K562 (cell line): ENCODE measurements around the gene COL9A3. TPM values are rescaled to one million over a fixed set of nuclear protein-coding genes. Genes with fewer than 3 reads are reported as not detected.

Experiments
- CEBPG ChIP-seq, 3 experiments: fragments of 200-800 bp in 1 of 3; sonication (Bioruptor generic) in 1 of 3; sonication (generic) in 1 of 3; formaldehyde crosslinking in 1 of 3; IDR thresholded peaks in 2 of 3; conservative IDR thresholded peaks in 1 of 3; 2 replicates each; pipeline versions ENCODE4 v1.6.1 to v1.8.0; 2016 to 2022; ENCODE audit warnings: missing compliant biosample characterization in 2 of 3, missing genetic modification characterization in 2 of 3, mild to moderate bottlenecking in 1 of 3, missing genetic modification reagents in 1 of 3
- GABPB1 ChIP-seq: sonication (generic); formaldehyde crosslinking; IDR thresholded peaks from 2 replicates; pipeline ENCODE4 v1.8.0; 2022; ENCODE audit warnings: mild to moderate bottlenecking, missing genetic modification reagents
- HMGN3 ChIP-seq: IDR thresholded peaks from 2 replicates; pipeline ENCODE4 v1.6.1; 2011; ENCODE audit warnings: borderline replicate concordance, low read depth, mild to moderate bottlenecking, mixed read lengths, low read length; ENCODE audit not compliant: insufficient read length; ENCODE audit errors: extremely low read depth
- JUND ChIP-seq, 2 experiments: IDR thresholded peaks; 2 replicates in 1 of 2; 3 replicates in 1 of 2; pipeline ENCODE4 v1.6.1; 2011; ENCODE audit warnings: borderline replicate concordance in 2 of 2, low read depth in 2 of 2, low read length in 2 of 2, improper control_type of control experiment in 1 of 2, missing biosample characterization in 1 of 2, missing genetic modification characterization in 1 of 2, missing genetic modification reagents in 1 of 2
- MEIS2 ChIP-seq: fragments of 450-650 bp; IDR thresholded peaks from 2 replicates; pipeline ENCODE4 v1.6.1; 2014; ENCODE audit warnings: mild to moderate bottlenecking; ENCODE audit not compliant: partially characterized antibody
- NCOA6 ChIP-seq: fragments of 450-650 bp; IDR thresholded peaks from 2 replicates; pipeline ENCODE4 v1.6.1; 2017; ENCODE audit warnings: mild to moderate bottlenecking
- NFRKB ChIP-seq: fragments of 450-650 bp; IDR thresholded peaks from 2 replicates; pipeline ENCODE4 v1.6.1; 2016; ENCODE audit warnings: low read depth
- SRF ChIP-seq, 2 experiments: fragments of 250-450, 450-650 bp in 1 of 2; sonication (Bioruptor Pico) in 1 of 2; sonication (generic) in 1 of 2; formaldehyde crosslinking; IDR thresholded peaks; 2 replicates each; pipeline versions ENCODE4 v1.5.0 to v1.5.1; 2020 to 2022; ENCODE audit warnings: mild to moderate bottlenecking in 1 of 2, missing genetic modification reagents in 1 of 2
- STAT5A ChIP-seq: IDR thresholded peaks from 2 replicates; pipeline ENCODE4 v1.6.1; 2012; ENCODE audit warnings: low read length, inconsistent platforms, borderline replicate concordance
- ZBTB17 ChIP-seq: fragments of 450-650 bp; formaldehyde crosslinking; IDR thresholded peaks from 2 replicates; pipeline ENCODE4 v1.4.0; 2020; ENCODE audit warnings: mild to moderate bottlenecking
- ZFP30 ChIP-seq: fragments of 250-450 bp; sonication (Bioruptor Pico); IDR thresholded peaks from 2 replicates; pipeline ENCODE4 v1.8.0; 2022; ENCODE audit warnings: moderate library complexity, mild to moderate bottlenecking, inconsistent platforms, borderline replicate concordance
- ZFX ChIP-seq: sonication (generic); formaldehyde crosslinking; IDR thresholded peaks from 2 replicates; pipeline ENCODE4 v1.8.0; 2022; ENCODE audit warnings: mild to moderate bottlenecking, missing genetic modification reagents, moderate library complexity
- polyA plus RNA-seq, 8 experiments: library from polyadenylated mRNA; depleted of rRNA in 4 of 8; stranded (reverse) in 5 of 8; unstranded in 3 of 8; fragments of >200 nt; fragmentation: Nextera tagmentation in 2 of 8; fragmentation: Illumina TruSeq in 1 of 8; extraction: Ambion mirVana in 2 of 8; extraction: Trizol in 1 of 8; gene quantifications; 2 replicates each; pipeline versions ENCODE4 v1.2.1 to v1.2.3, GENCODE V29; 2011 to 2014; ENCODE audit warnings: inconsistent platforms in 1 of 8, missing spikeins in 1 of 8
- total RNA-seq, 7 experiments: library from RNA; depleted of rRNA in 6 of 7; stranded (reverse); fragments of >200 nt in 6 of 7; fragmentation: Illumina TruSeq in 2 of 7; extraction: Trizol in 2 of 7; gene quantifications; 2 replicates each; pipeline versions ENCODE4 v1.2.1 to v1.2.3, GENCODE V29; 2011 to 2021; ENCODE audit warnings: low replicate concordance in 1 of 7
- TF ChIP-seq, protein P1 (sequence below): sonication (generic); formaldehyde crosslinking; IDR thresholded peaks from 2 replicates; pipeline ENCODE4 v1.8.0; 2022; ENCODE audit warnings: missing genetic modification reagents, mild to moderate bottlenecking, borderline replicate concordance
- TF ChIP-seq, protein P2 (sequence below), 2 experiments: fragments of 450-650 bp in 1 of 2; IDR thresholded peaks; 2 replicates each; pipeline ENCODE4 v1.6.1; 2011 to 2017; ENCODE audit warnings: low read depth in 2 of 2, antibody characterized with exemption in 1 of 2, borderline replicate concordance in 1 of 2, low read length in 1 of 2, mild to moderate bottlenecking in 1 of 2, mixed read lengths in 1 of 2; ENCODE audit not compliant: control insufficient read depth in 1 of 2
- TF ChIP-seq, protein P3 (sequence below): fragments of 450-650 bp; formaldehyde crosslinking; IDR thresholded peaks from 2 replicates; pipeline ENCODE4 v1.4.0; 2022; ENCODE audit warnings: missing genetic modification characterization
- TF ChIP-seq, protein P4 (sequence below): fragments of 450-650 bp; IDR thresholded peaks from 2 replicates; pipeline ENCODE4 v1.6.1; 2014; ENCODE audit warnings: low read depth, mild to moderate bottlenecking, moderate library complexity, borderline replicate concordance

Gene COL9A3
- total and polyA plus RNA-seq, 9 of the 15 experiments (the other 6 are each of a cell fraction or from before 2014, with no cell fraction given) = 0.14 to 3.6 (median 0.88) TPM; not detected in 1

DNA sequence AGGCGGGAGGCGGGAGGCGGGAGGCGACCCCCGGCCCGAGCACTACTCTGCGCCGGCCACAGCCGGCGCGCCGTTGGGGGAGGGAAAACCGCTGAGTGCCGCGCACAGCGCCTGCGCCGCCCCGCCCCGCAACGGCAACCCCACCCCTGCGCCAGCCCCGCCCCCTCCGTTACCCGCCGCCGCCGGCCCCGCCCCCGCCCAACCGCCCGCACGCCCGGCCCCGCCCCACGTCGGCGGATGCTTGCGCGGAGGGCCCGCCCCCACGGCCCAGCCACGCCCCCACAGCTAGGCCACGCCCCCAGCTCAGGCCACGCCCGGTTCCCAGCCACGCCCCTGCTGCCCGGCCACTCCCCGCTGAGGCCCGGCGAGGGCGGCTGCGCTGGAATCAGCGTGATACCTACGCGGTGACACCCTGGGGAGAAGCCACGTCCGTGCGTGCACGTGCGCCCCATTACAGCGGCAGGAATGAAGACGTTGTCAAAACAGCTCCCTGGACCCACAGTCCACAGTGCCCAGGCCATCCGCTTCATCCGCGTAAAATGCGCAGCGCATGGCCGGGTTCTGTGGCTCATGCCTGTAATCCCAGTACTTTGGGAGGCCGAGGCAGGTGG lies 45.0 kb downstream of the COL9A3 start, which contains the start of gene TCFL5 (continued):
- TF ChIP-seq JUND (IDR thresholded peaks at IDR 0.05; ENCODE audit: borderline replicate concordance, low read depth, low read length) (peak; percentile 66), JUND (tag; IDR thresholded peaks at IDR 0.05; ENCODE audit: borderline replicate concordance, low read depth, low read length) (no peak; the same call in 2 of the 3 replicates), CEBPG (CRISPR knock-in tag; IDR thresholded peaks at IDR 0.05) (no peak), CEBPG (tag; conservative IDR thresholded peaks at IDR 0.05 in 1 of 2, IDR thresholded peaks at IDR 0.05 in 1 of 2) (no peak), GABPB1 (CRISPR knock-in tag) (peak; percentile 55; the same call in 1 of the 2 replicates), NCOA6 (peak; percentile 87), SRF (CRISPR knock-in tag; IDR thresholded peaks at IDR 0.05) (no peak), ZBTB17 (CRISPR knock-in tag) (peak; percentile 66; the same call in 1 of the 2 replicates), STAT5A (no peak), MEIS2 (peak; percentile 63), NFRKB (peak; percentile 64; the same call in 1 of the 2 replicates), HMGN3 (peak; percentile 88), ZFX (CRISPR knock-in tag) (peak; percentile 68), ZFP30 (no peak)
- TF ChIP-seq, protein P1, sequence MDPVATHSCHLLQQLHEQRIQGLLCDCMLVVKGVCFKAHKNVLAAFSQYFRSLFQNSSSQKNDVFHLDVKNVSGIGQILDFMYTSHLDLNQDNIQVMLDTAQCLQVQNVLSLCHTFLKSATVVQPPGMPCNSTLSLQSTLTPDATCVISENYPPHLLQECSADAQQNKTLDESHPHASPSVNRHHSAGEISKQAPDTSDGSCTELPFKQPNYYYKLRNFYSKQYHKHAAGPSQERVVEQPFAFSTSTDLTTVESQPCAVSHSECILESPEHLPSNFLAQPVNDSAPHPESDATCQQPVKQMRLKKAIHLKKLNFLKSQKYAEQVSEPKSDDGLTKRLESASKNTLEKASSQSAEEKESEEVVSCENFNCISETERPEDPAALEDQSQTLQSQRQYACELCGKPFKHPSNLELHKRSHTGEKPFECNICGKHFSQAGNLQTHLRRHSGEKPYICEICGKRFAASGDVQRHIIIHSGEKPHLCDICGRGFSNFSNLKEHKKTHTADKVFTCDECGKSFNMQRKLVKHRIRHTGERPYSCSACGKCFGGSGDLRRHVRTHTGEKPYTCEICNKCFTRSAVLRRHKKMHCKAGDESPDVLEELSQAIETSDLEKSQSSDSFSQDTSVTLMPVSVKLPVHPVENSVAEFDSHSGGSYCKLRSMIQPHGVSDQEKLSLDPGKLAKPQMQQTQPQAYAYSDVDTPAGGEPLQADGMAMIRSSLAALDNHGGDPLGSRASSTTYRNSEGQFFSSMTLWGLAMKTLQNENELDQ (CRISPR knock-in tag) = no peak
- TF ChIP-seq, protein P2, sequence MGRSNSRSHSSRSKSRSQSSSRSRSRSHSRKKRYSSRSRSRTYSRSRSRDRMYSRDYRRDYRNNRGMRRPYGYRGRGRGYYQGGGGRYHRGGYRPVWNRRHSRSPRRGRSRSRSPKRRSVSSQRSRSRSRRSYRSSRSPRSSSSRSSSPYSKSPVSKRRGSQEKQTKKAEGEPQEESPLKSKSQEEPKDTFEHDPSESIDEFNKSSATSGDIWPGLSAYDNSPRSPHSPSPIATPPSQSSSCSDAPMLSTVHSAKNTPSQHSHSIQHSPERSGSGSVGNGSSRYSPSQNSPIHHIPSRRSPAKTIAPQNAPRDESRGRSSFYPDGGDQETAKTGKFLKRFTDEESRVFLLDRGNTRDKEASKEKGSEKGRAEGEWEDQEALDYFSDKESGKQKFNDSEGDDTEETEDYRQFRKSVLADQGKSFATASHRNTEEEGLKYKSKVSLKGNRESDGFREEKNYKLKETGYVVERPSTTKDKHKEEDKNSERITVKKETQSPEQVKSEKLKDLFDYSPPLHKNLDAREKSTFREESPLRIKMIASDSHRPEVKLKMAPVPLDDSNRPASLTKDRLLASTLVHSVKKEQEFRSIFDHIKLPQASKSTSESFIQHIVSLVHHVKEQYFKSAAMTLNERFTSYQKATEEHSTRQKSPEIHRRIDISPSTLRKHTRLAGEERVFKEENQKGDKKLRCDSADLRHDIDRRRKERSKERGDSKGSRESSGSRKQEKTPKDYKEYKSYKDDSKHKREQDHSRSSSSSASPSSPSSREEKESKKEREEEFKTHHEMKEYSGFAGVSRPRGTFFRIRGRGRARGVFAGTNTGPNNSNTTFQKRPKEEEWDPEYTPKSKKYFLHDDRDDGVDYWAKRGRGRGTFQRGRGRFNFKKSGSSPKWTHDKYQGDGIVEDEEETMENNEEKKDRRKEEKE (IDR thresholded peaks at IDR 0.05; ENCODE audit: borderline replicate concordance in 1 of 2, control insufficient read depth in 1 of 2, low read depth in 2 of 2, low read length in 1 of 2) = no peak
- TF ChIP-seq, protein P3, sequence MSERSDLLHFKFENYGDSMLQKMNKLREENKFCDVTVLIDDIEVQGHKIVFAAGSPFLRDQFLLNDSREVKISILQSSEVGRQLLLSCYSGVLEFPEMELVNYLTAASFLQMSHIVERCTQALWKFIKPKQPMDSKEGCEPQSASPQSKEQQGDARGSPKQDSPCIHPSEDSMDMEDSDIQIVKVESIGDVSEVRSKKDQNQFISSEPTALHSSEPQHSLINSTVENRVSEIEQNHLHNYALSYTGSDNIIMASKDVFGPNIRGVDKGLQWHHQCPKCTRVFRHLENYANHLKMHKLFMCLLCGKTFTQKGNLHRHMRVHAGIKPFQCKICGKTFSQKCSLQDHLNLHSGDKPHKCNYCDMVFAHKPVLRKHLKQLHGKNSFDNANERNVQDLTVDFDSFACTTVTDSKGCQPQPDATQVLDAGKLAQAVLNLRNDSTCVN (CRISPR knock-in tag) = 0 out of 2 replicates have a peak, but pooled peaks have one; percentile 63
- TF ChIP-seq, protein P4, sequence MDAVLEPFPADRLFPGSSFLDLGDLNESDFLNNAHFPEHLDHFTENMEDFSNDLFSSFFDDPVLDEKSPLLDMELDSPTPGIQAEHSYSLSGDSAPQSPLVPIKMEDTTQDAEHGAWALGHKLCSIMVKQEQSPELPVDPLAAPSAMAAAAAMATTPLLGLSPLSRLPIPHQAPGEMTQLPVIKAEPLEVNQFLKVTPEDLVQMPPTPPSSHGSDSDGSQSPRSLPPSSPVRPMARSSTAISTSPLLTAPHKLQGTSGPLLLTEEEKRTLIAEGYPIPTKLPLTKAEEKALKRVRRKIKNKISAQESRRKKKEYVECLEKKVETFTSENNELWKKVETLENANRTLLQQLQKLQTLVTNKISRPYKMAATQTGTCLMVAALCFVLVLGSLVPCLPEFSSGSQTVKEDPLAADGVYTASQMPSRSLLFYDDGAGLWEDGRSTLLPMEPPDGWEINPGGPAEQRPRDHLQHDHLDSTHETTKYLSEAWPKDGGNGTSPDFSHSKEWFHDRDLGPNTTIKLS = peak; percentile 87; the same call in 1 of the 2 replicates
